HG03378 (cell line): ENCODE measurements around the gene SERBP1.
"Not testable (repeated sequence)": the region's sequence is repeated elsewhere in the genome, so short reads cannot be mapped to it uniquely, and the experiment has no call there.

Source experiments
- ATAC-seq: cut with Tn5 transposase; IDR thresholded peaks from one replicate; pipeline ENCODE4 v1.9.1; 2021; ENCODE audit warnings: mild to moderate bottlenecking, moderate library complexity; ENCODE audit not compliant: unreplicated experiment

Gene SERBP1

DNA sequence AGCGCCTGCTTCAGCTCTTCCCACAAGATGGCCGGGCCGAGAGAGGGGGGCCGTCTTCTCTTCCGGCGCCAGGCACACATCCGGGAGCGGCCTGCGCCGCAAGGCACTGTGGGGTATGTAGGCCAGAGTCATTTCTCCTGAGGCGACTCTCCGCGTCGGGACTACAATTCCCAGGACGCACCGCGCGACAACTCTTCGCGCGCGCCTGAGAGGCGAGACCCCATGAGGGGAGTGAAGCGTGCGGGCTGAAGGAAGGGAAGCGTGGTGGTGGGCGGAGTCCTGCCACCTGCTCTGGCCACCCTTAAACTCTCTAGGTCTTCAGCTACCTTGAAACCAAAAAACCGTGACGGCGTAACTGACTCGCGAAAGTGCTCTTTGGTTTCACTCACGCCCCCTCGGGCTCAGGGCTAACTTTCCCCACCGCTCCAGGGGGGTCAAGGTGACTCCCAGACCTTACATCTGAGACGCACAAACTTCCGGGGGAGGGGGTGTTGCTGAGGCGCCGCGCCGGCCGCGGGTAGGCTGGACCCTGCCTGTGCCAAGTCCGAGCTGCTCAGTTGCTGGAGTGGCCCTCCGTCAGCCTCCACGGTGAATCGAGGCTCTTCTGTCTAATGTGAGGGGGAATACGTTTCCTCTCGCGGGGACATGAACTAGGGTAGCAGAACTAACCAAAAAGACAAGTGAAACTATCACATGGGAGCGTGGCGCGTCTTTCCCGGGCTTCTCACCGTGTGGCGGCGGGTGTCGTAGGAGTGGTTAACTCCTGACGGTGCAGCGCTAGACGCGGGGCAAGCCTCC is at the start of gene SERBP1:
Gene SERBP1, minus strand, starts transcription at position 45 of the 798 bp plus-strand sequence. CDS start 102 bp downstream, outside the sequence.
- ATAC-seq: peak; percentile 86

DNA sequence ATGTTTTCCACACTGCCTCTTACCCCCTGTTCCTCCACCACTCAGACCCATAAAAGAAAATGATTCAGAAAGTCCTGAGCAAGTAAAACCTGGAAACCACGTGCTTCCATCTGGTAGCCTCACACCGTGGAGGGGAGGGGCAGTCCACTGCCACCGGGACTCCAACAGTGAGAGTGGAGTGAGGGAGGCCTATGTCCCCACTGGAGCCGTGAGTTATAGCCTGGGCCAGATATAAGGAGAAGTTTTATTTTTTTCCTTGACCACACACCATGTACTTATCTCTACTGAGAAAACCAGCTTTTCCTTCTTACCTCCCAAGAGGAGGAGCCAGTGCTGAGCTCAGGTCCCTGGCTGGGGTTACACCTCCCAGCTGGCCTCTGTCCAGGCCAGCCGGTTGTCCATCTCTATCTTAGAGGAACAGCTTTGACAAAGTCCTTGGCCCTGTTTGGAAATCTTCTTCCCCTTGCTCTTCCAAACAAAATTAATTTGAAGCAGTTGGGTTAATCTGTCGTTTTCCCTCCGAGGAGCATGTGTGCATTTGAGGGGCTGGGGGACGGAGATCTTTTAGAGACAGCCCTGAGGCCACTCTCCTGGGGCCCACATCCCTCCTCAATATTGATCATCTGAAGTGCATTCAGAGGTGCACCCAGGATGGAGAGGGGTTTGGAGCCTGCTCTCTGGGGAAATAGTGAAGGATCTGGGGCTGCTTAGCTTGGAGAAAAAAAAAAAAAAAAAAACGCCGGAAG is 49.1 kb upstream of the SERBP1 start:
- no peak for ATAC-seq

DNA sequence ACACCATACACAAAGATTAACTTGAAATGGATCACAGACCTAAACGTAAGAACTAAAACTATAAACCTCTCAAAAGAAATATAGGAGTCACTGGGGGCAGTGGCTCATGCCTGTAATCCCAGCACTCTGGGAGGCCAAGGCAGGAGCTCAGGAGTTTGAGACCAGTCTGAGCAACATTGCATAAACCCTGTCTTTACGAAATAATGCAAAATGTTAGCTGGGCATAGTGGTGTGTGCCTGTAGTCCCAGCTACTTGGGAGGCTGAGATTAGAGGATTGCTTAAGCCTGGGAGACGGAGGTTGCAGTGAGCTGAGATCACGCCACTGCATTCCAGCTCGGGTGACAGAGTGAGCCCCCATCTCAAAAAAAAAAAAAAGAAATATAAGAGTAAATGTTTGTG is 46.7 kb upstream of the SERBP1 start:
- no peak for ATAC-seq

DNA sequence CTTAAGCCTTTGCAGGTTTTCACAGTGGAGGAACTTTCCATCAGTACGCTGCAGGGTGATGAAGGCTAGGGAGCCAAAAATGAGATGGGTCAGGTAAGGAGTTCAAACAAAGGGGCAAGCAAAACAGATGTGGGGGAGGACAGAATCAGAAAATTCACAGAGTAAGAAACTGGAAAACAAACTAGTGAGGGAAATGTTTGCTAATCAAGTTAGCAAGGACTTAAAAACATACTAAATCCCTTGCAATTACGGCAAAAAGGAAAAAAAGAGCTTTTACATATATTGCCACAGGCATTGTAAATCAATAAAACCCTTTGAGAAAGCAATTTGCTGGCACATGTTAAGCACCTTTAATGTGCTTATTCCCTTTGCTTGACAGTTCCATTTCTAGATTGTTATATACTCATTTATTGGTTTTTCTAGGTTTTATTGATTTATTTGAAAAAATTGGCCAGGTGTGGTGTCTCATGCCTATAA is 45.8 kb upstream of the SERBP1 start:
- no peak for ATAC-seq

DNA sequence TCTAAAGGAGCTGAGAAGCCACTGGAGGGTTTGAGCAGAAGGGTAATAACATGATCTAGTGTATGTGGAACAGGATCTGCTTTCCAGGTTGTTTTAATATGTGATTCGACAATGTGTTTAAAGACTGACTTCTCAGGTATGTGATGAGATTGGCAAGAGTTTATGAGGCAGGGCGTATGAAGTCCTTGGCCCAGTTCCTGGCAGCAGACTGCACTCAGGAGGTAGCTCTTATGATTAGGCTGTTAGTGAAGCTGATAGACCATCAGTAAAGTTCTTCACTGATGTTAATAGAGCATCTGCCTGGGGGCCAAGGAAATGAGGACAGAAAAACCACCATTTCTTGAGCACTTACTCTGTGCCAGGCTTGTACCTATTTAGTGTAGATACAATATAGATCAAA is 41.9 kb upstream of the SERBP1 start:
- no peak for ATAC-seq

DNA sequence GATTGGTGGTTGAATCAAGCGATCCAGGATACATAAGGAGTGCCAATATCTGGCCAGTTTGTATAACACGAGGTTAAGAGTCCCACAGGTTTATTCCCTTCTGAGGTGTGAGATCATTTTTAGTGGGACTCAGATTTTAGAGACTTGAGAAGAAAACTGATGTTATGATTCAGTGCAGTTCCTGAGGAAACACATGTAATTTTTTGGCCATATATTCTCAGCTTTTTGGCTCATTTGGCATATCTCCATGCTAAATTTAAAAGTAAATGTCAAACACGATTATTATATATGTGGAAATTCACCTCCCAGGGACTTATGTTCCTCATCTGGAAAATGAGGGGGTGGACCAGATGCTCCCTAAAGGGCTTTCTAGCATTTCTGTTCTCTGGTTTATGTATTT is 39.2 kb upstream of the SERBP1 start:
- no peak for ATAC-seq

DNA sequence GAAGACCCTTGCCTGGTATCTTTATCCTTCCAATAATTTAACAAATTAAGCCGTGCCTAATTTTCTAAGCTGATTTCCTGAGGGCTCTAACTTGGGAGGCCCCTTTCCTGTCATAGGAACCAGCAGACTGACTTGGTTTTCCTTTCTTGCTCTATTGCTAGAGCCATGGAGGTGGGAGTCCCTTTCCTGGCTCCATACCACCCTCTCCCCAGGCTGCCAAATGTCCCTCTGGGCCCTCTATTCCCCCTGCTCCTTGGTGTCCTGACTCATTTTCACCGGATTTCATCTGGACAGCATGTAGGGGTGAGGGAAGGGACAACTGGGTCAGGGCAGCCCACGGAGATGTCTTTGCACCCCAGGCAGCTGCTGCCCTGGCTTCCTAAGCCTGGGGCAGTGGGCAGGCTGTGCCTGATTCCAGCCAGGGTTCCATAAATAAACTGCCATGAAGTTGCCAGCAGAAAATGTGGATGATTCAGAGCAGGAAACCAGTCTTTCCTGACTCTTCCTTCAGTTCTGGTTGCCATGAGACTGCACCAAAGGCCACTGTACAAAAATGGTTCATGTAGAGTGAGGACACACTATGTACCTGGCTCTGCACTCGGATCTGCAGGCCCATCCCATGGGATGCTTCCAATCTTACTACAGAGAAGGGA is 38.0 kb upstream of the SERBP1 start:
- no peak for ATAC-seq

GRCh38 chr1:67465375-67465774 is 35.2 kb upstream of the SERBP1 start:
- no peak for ATAC-seq

DNA sequence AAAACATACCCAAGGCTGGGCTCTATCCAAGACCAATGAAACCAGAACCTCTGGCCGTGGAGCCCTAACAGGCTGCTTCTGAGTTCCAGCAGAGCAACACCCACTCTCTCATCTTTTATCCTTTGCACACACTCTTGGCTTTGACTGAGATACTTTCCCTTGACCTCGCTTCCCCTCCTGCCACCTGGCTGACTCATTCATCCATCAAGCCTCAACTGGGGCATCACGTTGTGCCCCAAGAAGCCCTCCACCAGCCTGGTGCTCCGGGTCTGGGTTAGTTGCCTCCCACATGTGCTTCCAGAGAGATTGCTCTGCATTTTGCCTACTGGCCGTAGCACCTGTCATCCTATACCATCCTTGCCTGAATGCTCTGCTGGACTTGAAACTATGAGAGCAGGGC is 34.5 kb upstream of the SERBP1 start:
- no peak for ATAC-seq

GRCh38 chr1:67464058-67464457 is 33.9 kb upstream of the SERBP1 start:
- no peak for ATAC-seq

GRCh38 chr1:67463298-67463955 is 33.2 kb upstream of the SERBP1 start:
- no peak for ATAC-seq

- ATAC-seq: no peak
Measured at GRCh38 chr1:67460676-67461500, 30.7 kb upstream of the SERBP1 start.

GRCh38 chr1:67459068-67459467 is 28.9 kb upstream of the SERBP1 start:
- no peak for ATAC-seq

- no peak for ATAC-seq
Measured at GRCh38 chr1:67458663-67459062, 28.5 kb upstream of the SERBP1 start.

DNA sequence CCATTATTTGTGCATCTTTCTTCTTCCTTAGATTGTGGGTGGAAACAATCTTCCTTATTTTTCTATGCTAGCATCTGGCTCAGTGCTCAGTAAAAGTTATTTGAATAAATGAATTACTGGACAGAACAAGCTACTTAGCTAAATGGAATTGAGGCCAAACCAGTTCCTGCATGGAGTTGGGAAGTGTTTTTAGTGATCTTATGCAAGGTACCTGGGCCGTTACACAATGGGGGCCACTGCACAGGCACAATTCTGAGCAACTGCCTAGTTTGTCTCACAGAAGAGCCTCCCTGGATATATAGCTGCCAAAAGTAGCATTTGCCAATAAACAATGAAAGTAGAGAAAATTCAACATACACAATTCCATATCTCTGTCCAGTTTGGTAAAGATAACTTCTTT is 27.0 kb upstream of the SERBP1 start:
- ATAC-seq: no peak

DNA sequence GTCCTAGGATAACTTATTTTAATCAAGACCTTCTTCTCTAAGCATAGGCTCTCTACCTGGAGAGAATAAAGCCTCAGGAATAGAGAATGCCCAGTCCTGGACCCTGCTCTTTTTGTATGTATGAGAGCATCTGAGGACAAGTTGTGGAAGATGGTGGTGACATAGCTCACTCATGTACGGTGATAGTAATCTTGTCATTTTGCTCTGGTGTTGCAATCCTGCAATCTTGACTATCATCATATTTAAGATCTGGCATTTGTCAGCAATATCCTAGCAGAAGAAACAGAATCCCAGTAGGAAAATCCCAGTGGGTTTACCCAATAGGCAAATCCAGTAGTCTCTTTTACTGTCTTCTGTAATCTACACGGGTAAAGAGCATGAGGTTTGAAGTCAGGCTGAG is 21.6 kb upstream of the SERBP1 start:
- ATAC-seq: no peak

GRCh38 chr1:67451356-67451755 is 21.2 kb upstream of the SERBP1 start:
- no peak for ATAC-seq

DNA sequence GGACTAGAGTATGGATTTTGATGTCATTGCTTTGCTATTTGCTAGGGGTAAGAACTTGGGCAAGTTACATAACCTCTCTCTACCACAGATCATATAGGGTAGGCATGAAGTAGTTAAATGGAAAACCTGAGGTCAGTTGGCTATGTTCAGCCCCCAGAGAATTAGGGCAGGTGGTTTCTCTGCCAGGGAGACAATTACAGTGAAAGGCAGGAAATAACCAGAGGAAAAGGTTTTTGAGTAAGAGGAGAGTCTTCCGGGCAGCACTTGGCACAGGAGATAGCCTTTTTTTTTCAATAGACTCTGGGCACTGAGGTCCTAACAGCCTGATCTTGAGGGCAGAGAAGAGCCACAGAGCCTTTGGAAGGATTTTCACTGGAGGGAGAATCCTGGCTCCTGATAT is 16.7 kb upstream of the SERBP1 start:
- no peak for ATAC-seq

- not testable (repeated sequence) for ATAC-seq
Measured at GRCh38 chr1:67446014-67446413, 15.8 kb upstream of the SERBP1 start.

- peak; percentile 34 for ATAC-seq
Measured at GRCh38 chr1:67441739-67442281, 11.6 kb upstream of the SERBP1 start.
